ENCODE data around the gene NFATC1. TPM values are rescaled to one million over a fixed set of nuclear protein-coding genes. Genes with fewer than 3 reads are reported as not detected.

NFATC1 gene
- 10 to 100 TPM in 1 of 3 donors, 1 to 10 TPM in 2; 2.5 to 21.7 (median 8.8) TPM for polyA plus RNA-seq

GRCh38 chr18:79395761-79396404 is at the start of gene NFATC1:
Gene NFATC1, plus strand, starts transcription at chr18:79395930. Its CDS starts 295 bp downstream, at chr18:79396225.
- H3K27ac ChIP-seq (ENCODE audit: low read depth, low read length): peak within 1 kb of the TSS; percentile 62
- WGBS, 3 donors: 0 to 1% (median 0%) methylated on average over 41 to 90 of the region's 91 CpGs

- 94 to 99% (median 96%) methylated on average over 26 of the region's 26 CpGs for WGBS, 3 donors
Measured at GRCh38 chr18:79345981-79346380, 49.7 kb upstream of the NFATC1 start.

GRCh38 chr18:79348066-79348465 is 47.7 kb upstream of the NFATC1 start:
- no peak overlapping the region for H3K27ac ChIP-seq (ENCODE audit: low read depth, low read length)
- WGBS, 3 donors: 88 to 90% (median 88%) methylated on average over 5 of the region's 5 CpGs

More at GRCh38 chr18:79345981-79346380, 49.7 kb upstream of the NFATC1 start:
- no peak overlapping the region for H3K27ac ChIP-seq (ENCODE audit: low read depth, low read length)

GRCh38 chr18:79352432-79352831 is 43.3 kb upstream of the NFATC1 start:
- no peak overlapping the region for H3K27ac ChIP-seq (ENCODE audit: low read depth, low read length)
- 65 to 74% (median 73%) methylated on average over 6 of the region's 6 CpGs for WGBS, 3 donors

- 87 to 90% (median 90%) methylated on average over 17 of the region's 17 CpGs for WGBS, 3 donors
- H3K27ac ChIP-seq (ENCODE audit: low read depth, low read length): no peak overlapping the region
Measured at GRCh38 chr18:79353267-79353666, 42.5 kb upstream of the NFATC1 start.

GRCh38 chr18:79354350-79354749 is 41.4 kb upstream of the NFATC1 start:
- H3K27ac ChIP-seq (ENCODE audit: low read depth, low read length): no peak overlapping the region
- WGBS, 3 donors: 87 to 94% (median 92%) methylated on average over 7 to 8 of the region's 8 CpGs

GRCh38 chr18:79355433-79356335 is 40.0 kb upstream of the NFATC1 start:
- H3K27ac ChIP-seq (ENCODE audit: low read depth, low read length): no peak overlapping the region
- WGBS, 3 donors: 87 to 92% (median 90%) methylated on average over 26 of the region's 26 CpGs

- WGBS, 3 donors: 88 to 93% (median 89%) methylated on average over 5 of the region's 5 CpGs
- H3K27ac ChIP-seq (ENCODE audit: low read depth, low read length): no peak overlapping the region
Measured at GRCh38 chr18:79356435-79356834, 39.3 kb upstream of the NFATC1 start.

GRCh38 chr18:79360933-79361332 is 34.8 kb upstream of the NFATC1 start:
- H3K27ac ChIP-seq (ENCODE audit: low read depth, low read length): no peak overlapping the region

GRCh38 chr18:79361766-79362522 is 33.8 kb upstream of the NFATC1 start:
- 88 to 94% (median 92%) methylated on average over 20 of the region's 20 CpGs for WGBS, 3 donors

More at GRCh38 chr18:79360933-79361332, 34.8 kb upstream of the NFATC1 start:
- WGBS, 3 donors: 94 to 97% (median 95%) methylated on average over 12 of the region's 12 CpGs

GRCh38 chr18:79365701-79366100 is 30.0 kb upstream of the NFATC1 start:
- WGBS, 3 donors: 94 to 97% (median 97%) methylated on average over 13 of the region's 13 CpGs

More at GRCh38 chr18:79361766-79362522, 33.8 kb upstream of the NFATC1 start:
- no peak overlapping the region for H3K27ac ChIP-seq (ENCODE audit: low read depth, low read length)

GRCh38 chr18:79366177-79367094 is 29.3 kb upstream of the NFATC1 start:
- WGBS, 3 donors: 75 to 85% (median 83%) methylated on average over 27 to 29 of the region's 29 CpGs
- H3K27ac ChIP-seq (ENCODE audit: low read depth, low read length): no peak overlapping the region

More at GRCh38 chr18:79365701-79366100, 30.0 kb upstream of the NFATC1 start:
- H3K27ac ChIP-seq (ENCODE audit: low read depth, low read length): no peak overlapping the region

- H3K27ac ChIP-seq (ENCODE audit: low read depth, low read length): no peak overlapping the region
- 91 to 95% (median 93%) methylated on average over 8 of the region's 8 CpGs for WGBS, 3 donors
Measured at GRCh38 chr18:79367480-79367879, 28.2 kb upstream of the NFATC1 start.

- 79 to 85% (median 85%) methylated on average over 18 of the region's 18 CpGs for WGBS, 3 donors
- no peak overlapping the region for H3K27ac ChIP-seq (ENCODE audit: low read depth, low read length)
Measured at GRCh38 chr18:79367989-79368388, 27.7 kb upstream of the NFATC1 start.

- no peak overlapping the region for H3K27ac ChIP-seq (ENCODE audit: low read depth, low read length)
- WGBS, 3 donors: 44 to 83% (median 44%) methylated on average over 15 of the region's 15 CpGs
Measured at GRCh38 chr18:79368681-79369080, 27.0 kb upstream of the NFATC1 start.

- 75 to 85% (median 77%) methylated on average over 14 of the region's 14 CpGs for WGBS, 3 donors
- H3K27ac ChIP-seq (ENCODE audit: low read depth, low read length): no peak overlapping the region
Measured at GRCh38 chr18:79371561-79372121, 24.1 kb upstream of the NFATC1 start.

GRCh38 chr18:79372461-79372860 is 23.3 kb upstream of the NFATC1 start:
- no peak overlapping the region for H3K27ac ChIP-seq (ENCODE audit: low read depth, low read length)
- 89 to 94% (median 92%) methylated on average over 10 of the region's 10 CpGs for WGBS, 3 donors
